ENCODE results near the gene MRFAP1L1.

MRFAP1L1 gene

DNA sequence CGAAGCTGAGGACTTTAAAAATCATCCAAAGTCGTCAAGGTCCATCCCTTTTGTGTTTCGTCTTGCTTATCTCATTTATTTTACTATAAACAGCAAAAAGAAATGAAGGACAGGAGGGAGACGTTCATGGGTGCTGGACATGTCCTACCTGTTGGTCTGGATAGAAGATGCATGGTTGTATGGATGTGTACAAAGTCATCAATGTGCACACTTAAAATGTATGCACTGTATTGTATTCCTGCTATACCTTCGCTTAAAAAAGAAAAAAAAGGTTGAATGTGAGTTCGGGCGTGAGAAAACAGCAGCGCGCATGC is 6.0 kb upstream of the MRFAP1L1 start:
- DNase-seq: no peak

DNA sequence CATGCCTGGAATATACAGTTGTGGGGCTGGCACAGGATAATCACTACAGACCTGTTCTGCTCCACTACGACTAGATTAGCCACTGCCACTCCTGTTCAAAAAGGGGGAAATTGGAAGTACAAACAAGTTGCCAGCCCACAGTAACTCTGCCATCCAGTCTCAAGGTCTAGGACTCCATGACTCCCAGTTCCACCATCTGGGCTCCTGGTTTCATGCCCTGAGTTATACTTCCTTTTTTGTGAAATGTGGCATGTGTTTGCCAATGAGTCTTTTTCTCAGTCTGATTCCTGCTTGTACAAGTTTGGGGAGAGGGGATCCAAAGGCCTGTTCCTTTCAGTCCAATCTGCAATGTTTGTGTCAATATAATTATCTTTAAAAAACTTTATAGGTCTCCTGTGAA is 5.3 kb upstream of the MRFAP1L1 start:
- no peak for DNase-seq

DNA sequence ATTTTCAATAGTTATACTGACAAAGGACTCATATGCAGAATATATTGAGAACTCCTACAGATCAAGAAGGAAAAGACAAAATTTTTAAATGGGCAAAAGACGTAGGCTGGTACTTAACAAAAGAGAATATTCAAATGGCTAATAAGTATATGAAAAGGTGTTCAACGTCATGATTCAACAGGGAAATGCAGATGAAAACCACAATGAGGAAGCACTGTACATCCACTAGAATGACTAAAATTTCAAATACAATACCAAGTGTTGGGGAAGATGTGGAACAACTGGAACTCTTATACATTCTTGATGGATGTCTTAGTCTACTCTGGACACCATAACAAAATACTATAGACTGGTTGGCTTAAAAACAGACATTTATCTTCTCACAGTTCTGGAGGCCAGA is 1.3 kb upstream of the MRFAP1L1 start:
- DNase-seq: no peak

DNA sequence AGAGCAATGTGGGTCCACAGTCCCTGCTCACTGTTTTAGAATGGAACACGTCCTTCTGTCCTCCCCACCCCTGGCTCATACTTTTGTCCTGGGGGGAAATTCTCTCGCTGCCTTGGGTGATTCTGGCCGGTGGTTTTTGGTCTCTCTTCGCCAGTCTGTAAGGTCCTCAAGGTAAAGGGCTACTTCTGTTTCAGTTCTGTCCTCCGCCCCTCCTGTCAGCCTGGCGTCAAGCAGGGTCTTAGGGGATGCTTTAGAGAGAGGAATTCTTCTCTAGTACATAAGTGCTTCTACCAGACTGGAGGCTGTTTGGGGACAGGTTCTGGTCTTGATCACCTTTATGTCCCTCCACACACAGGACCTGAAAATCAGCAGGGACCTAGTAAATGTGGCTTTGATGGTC is 617 bp upstream of the MRFAP1L1 start:
- DNase-seq: no peak

DNA sequence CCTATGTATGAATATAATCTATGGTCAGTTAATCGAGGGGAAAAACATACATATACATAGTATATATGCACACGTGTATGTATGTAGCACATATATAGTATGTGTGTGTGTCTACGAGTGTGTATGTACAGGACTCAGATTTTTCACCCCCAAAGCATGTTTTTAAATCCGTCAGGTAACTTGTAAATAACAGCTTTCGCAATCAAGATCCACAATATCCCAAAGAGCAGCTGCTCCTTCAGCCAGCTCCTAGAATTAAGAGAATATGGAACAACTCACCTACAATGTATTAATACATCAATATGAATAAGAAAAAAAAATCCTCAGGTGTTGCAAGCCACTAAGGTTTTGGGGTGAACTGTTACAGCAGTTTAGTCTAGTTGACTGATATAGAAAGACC is 3.5 kb downstream of the MRFAP1L1 start:
- DNase-seq: no peak

DNA sequence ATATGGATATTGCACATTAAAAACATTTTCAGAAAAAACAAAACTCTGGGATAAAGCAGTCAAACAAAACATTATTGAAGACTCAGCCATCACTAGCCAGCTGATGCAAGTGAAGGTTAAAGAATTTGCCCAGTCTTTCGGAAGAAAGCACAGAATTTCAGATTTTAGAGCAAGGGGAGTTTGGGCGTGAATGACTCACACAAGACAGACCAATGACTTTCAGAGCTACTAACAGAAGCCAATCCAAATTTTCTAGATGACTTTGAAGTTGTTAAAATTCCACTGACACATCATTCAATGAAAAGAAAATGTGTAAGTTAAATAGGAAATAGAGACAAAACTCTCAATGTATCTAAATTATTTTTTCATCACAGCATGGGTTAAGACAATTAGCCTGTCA is 4.0 kb downstream of the MRFAP1L1 start:
- DNase-seq: no peak

DNA sequence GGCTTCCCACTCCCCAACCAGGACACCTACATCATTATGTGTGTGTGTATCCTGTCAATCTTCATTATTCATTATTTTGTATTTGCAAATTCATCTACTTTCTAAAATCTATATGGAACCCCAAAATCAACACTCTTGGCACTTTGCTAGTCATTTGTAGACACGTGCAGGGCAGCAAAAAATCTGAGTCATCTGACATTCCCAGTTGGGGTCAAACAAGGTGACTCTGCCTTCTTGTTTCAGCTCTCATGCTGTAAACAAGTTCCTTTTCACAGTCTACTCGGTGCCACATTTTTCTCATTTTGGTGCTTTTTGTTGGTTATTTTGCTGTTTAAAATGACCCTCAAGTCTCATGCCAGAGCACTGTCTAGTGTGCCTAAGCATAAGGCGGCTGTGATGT is 5.9 kb downstream of the MRFAP1L1 start:
- no peak for DNase-seq

DNA sequence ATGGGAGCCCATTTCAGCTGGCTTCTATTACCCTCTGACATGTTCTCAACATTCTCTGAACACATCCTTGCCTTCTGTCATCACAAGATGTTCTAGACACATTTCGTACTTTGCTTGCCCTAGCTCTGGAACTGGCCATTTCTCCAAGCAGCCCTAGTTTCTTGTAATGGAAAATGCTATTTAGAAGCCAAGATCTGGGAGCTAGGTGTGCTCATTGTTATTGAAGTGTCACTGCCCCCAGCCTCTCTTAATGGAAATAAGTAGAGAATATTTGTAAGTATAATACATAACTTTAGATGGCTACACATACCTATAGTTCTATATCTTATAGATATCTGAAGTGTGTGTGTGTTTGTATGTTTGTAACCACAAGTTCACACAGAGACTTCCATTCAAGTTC is 6.9 kb downstream of the MRFAP1L1 start:
- no peak for DNase-seq

DNA sequence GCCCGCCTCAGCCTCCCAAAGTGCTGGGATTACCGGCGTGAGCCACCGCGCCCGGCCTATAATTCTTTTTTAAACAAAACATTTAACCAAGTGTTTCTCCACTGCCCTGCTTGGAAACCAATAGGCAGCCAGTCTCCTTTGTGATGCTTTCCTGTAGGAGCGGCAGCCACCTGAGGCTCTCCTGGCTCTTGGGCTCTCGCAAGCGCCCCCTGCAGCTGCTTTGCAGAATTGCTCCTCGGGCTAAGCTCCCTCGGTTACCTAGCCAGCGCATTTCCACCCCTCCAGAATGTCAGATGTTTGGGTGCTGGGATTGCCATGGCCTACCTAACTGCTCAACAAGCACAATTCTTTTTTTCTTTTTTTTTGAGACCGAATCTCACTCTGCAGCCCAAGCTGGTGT is 8.3 kb downstream of the MRFAP1L1 start:
- DNase-seq: no peak

DNA sequence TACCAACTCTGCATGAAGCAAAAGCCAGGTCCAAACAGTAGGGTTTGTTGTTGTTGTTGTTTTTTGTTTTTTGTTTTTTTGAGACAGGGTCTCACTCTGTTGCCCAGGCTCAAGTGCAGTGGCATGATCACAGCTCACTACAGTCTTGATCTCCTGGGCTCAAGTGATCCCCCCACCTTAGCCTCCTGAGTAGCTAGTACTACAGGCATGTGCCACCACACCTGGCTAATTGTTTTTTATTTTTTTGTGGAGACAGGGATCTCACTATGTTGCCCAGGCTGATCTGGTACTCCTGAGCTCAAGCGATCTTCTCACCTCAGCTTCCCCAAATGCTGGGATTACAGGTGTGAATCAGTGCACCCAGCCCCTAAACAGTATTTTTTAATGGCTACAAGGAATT is 9.8 kb downstream of the MRFAP1L1 start:
- no peak for DNase-seq

DNA sequence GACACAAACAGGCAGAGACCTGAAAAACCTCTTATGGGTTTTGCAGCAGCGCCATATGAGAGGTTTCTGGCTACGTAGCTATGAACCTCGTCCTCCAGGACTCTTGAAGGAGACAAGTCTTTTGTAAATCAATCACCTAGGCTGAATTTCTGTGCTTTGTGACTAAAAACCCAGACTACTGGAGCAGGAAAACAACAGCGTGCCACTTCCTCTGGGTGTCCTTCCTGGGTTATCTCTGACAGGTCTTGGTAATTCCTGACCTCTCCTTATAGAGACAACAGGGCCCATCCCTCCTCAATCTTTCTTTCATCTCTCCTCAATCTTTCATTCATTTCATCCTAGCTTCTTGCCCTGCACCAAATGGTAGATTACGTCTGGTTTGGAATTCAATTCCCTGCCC is 10.3 kb downstream of the MRFAP1L1 start:
- DNase-seq: no peak

DNA sequence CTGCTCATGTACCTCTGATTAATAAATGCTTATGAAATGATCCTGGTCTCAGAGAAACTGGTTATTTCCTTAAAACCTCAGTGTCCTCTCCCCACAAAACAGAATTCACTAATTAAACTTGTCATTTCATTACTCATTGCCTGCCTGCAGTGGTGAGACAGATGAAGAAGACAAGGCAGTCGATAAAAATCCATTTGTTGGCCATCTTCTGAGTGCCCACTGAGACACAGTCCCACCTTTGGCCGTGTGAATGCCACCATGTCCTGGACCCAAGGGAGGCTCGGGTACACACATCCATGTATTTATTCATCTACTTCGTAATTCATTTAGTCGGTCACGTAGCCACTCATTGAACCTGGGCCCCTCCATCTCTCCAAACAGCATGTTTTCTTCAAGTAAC is 12.5 kb downstream of the MRFAP1L1 start:
- no peak for DNase-seq

DNA sequence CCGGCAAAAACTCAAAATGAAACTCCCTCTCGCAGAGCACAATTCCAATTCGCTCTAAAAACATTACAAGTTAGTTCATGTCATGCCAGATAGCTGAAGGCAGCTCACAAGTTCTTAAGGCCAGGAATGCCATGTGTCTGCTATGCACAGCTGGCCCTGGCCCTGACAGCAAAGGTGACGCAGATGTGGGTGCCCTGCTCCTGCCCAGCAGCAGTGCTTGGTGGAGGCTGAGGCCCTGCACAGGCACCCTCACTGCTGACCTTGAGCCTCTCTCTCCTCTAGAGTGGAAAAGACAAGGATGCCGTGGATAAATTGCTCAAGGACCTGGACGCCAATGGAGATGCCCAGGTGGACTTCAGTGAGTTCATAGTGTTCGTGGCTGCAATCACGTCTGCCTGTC is 13.1 kb downstream of the MRFAP1L1 start:
- DNase-seq: no peak

DNA sequence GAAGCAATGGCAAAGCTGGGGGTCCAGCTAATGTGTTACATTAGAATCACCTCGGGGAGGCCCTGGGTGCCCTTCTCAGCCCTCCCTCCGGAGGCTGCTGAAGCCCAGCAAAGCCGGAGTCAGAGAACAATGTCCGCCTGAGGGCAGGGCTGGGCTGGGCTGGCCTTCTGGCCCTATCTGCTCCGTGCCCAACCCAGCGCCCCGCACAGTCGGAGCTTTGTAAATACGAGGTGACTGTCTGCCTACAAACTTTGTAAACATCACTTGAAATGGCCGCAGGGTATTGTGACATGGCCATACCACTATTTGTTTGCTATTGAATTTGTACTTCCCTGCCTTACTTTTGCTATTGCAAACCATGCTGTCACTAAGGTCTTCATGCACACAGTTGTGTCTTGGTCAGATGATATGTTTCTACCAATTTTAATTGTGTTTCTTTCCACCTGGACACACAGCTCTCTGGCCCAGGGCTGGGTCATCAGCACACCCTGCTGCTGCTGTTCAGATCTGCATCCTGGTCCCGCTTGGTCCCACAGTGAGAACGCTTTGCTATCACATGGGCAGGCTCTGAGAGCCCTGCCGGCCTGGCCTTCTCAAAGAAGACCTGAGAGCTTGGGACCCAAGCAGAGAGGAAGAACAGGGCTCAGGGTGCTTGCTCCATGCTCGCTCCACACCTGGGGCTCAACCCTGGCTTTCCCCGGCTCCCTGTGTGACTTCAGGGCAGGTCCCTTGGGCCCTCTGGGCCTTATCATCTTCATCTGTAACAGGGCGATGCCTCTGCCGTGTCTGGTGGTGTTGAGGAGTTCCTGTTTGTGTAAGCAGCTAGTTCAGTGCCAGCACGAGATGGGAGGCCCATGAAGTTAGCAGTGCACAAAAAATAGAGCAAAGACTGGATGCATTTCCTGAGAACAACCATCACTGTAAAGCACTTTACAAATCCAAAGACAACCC is 13.7 kb downstream of the MRFAP1L1 start:
- peak; percentile 62 for DNase-seq

DNA sequence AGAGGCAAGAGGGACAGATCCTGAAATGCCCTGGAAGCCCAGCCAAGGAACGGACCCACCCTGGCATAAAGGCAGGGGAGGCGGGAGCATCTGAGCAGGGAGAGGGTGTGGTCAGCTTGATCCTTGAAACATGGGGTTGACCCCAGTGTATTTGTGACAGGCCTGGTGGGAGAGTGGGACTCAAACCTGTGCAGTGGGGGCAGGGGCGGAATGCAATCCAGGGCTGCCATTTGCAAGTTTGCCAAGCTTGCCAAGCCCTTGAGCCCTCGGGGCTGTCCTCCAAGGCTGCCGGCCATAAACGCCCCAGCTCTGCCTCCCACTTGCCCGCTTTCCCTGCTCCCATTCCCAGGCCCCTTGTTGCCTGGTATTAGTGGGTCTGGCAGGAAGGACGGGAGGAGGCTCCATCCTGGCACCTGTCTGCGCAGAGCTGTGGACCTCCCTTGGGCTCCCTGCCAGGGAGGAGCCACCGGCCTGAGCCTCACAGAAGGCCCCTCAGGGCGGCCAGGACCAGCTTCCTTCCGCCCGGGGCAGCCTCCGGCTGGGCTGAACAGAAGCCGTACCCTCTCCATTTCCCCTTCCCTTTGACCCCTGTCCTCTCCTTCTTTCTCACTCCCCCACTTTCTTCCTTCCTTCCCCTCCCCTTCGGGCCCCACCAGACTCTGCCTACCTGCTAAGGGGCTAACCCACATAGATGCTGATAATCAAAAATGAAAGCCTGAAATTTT is 15.3 kb downstream of the MRFAP1L1 start:
- no peak for DNase-seq

DNA sequence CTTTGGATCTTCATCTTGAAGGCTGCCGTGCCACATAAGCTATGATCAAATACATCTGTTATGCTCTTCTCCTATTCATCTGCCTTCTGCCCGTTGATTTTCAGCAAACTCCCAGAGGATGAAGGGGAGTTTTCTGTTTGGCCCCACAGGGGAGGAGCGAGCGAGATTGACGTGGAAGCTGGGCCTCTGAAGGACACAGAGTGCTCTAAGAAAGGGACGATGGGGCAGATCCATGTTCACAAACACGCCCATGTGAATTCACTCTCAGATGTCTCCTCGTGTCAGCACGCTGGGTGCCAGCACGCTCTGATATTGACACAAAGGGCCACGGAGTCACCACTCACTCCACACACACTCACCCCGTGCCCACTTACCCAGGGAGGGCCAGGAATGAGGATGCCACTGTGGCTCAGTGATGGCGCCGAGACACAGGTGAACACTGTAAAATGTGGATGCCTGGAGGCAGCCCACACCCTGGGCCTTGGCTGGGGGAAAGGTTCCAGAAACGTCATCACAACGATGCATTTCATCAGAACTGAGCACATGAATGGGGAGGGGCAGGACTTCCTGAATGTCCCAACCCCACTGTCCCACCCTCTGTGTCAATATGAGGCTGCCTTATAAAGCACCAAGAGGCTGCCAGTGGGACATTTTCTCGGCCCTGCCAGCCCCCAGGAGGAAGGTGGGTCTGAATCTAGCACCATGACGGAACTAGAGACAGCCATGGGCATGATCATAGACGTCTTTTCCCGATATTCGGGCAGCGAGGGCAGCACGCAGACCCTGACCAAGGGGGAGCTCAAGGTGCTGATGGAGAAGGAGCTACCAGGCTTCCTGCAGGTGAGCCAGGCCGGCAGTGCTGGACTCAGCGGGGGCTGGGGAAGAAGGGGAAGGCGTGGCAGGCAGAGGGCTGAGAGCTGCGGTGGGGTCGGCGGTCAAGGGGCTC is 16.2 kb downstream of the MRFAP1L1 start, which contains the start of gene S100P:
Gene S100P (plus strand): TSS at position 648 of the 946 bp plus-strand sequence. CDS start 55 bp downstream, at position 703.
- DNase-seq: no peak

DNA sequence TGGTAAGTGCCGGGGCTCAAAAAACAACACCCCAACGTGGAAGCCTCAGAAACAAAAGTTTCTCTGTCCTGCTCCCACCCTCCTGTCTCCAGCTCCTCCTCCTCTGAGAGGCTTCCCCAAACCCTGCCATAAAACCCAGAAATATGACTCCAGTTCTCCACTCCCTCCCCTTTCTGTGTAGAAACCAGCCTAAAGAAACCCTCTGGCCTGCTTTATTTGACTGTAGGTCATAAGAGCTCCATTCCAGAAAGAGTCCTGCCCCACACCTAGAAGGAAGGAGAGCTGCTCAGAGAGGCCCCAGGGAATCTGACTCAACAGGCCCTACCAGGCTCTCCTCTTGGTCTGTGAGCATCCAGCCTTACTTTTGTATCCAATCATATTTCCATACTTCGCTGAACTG is 16.9 kb downstream of the MRFAP1L1 start:
- DNase-seq: no peak

DNA sequence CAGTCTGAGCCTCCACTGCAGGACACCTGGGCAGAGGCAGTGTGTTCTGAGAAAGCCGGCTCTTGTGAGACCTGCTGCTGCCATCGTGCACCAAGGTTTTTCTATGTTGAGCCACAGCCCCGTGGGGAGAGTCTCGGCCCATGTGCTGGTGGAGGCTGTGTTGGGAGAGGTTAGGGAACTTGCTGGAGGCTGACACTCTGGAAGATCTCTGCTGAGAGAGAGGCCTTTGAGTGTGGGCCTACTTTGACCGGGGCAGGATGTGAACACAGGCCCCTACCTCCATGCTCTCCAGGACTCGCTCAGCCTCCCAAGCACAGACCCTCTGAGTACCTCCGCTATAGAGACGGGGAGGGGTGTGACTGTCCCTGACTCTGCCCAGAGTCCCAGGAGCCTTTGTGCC is 17.3 kb downstream of the MRFAP1L1 start:
- DNase-seq: no peak

DNA sequence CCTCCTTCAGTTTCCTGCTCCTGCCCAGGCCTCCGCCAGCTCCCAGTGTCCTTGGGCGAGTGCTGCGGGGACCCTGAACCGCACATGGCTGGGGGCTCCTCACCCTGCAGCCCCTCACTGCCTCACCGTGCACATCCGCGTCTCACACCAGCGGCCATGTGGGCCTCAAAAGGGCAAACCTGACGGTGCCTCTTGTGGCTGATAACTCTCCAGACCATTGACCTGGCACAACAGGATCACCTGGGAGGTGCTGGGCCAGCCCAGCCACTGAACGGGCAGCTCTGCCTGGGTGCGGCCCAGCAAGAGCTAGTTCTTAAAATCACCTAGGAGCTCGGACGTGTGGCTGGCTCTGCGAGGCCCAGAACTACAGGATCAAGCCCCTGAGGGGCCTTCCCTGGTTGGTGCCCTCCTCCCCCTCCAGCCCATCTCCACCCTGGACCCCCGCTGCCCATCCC is 20.1 kb downstream of the MRFAP1L1 start:
- DNase-seq: no peak

DNA sequence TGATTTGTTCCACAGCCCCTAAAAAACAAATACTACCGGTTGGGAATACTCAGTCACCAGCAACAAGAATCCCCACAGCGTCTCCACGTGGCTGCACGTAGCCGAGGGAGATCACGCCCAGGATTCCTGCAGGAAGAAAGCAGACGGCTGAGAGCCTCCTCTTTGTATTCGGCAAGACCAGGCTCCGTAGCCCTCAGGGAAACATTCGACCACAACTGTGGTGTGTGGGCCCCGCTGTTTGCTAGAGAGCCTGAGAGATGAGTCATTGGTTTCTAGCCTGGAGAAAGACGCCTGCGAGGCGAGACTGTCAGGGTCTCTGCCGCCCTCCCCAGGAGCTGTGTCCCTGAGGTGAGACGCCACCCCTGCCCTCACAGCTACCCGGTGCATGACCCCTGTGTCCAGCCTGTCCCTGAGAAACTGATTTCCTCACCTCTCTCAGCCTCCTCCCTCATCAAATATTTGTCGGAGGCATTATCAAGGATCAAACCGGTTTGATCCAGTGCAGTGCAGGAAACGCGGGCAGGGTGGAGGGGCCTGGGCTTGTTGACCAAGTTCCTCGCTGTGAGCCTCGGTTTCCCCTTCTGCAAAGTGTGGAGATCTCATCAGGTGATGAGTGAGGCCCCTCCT is 20.7 kb downstream of the MRFAP1L1 start:
- peak; percentile 63 for DNase-seq

DNA sequence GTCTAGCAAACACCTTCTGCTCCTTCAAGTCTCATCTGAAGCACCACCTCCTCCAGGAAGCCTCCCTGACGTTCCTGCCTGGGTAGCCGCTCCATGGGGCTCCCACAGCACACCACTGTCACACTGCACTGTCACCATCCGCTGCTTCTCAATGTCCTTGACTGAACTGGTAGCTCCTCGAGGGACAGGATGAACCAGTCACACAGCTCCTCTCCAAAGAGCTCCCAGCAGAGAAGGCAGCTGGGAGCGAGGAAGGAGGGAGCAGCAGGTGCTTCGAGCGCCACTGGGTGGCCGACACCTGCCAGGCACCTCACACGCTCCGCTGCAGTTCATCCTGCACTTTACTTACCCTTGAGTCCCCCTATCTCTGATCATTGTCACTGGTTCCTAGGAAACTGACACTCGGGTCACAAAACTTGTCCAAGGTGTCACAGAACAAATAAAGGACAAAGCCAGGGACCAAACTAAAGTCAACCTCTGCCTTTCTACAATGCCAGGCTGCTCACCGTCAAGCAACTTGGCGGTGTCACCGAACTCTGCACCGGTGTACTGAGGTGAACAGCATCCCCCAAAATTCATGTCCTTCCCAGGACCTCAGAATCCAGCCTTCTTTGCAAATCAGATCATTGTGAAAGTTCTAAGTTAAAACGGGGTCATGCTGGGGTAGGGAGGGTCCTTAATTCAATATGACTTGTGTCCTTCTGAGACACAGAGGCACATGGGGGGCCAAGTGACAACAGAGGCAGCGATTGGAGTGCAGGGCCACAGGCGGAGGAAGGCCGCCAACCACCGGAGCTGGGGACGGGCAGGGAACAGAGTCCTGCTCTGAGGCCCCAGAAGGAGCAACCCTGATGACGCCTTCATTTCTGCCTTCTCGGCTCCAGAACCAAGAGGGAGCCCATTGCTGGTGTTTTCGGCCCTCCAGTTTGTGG is 21.5 kb downstream of the MRFAP1L1 start:
- DNase-seq: no peak
